ENCODE measurements around the gene PKMYT1.

The PKMYT1 gene

GRCh38 chr16:2968738-2969544 lies 11.3 kb downstream of the PKMYT1 start, which contains the start of gene PAQR4:
TSS of gene PAQR4 (plus strand) at chr16:2969348. CDS start at chr16:2969675, 327 bp downstream.
- peak; percentile 81 to 90 for DNase-seq (ENCODE audit: low spot score in 2 of 2)
- ATAC-seq (ENCODE audit: low read depth), result peak; percentile 80
- peaks cover 22% of the 10 kb centered on the region for H3K4me1 Mint-ChIP-seq
- H3K4me3 Mint-ChIP-seq, result peak within 1 kb of the TSS; percentile 73
- H3K36me3 Mint-ChIP-seq, result no peaks in the 10 kb centered on the region
- H3K9me3 Mint-ChIP-seq, result no peaks in the 10 kb centered on the region
- peaks cover 13% of the 10 kb centered on the region for H3K27me3 Mint-ChIP-seq
- peak within 1 kb of the TSS; percentile 35 for H3K27ac Mint-ChIP-seq

DNA sequence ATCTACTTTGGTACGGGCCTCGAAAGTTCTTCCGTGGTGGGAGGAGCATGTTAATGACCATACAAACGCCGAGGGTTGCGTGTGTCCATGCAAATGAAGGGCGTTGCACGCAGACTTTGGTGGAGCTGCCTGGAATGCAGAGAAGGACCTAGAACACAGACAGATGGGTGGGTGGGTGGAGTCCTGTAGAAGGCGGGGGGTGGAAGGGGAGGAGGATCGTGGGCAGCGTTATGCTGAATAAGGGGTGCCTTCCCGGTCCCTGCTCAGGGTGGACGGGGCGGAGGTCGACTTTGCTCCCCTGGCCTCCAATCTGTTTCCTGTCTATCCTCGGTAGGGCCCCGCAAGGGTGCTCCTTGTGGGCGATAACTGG lies 11.9 kb downstream of the PKMYT1 start:
- no peaks in the 10 kb centered on the region for H3K36me3 Mint-ChIP-seq
- ATAC-seq (ENCODE audit: low read depth) (no peak), DNase-seq (ENCODE audit: low spot score in 2 of 2) (no peak)
- H3K4me1 Mint-ChIP-seq, result peaks cover 25% of the 10 kb centered on the region
- H3K9me3 Mint-ChIP-seq, result no peaks in the 10 kb centered on the region
- H3K27ac Mint-ChIP-seq, result peak overlapping the region; percentile 35
- peaks cover 15% of the 10 kb centered on the region for H3K27me3 Mint-ChIP-seq
- H3K4me3 Mint-ChIP-seq, result peak overlapping the region; percentile 73

GRCh38 chr16:2967721-2968161 lies 12.5 kb downstream of the PKMYT1 start:
- Mint-ChIP-seq H3K36me3 (no peaks in the 10 kb centered on the region), H3K9me3 (no peaks in the 10 kb centered on the region), H3K27ac (peak overlapping the region; percentile 35), H3K4me3 (peak overlapping the region; percentile 73), H3K4me1 (peaks cover 29% of the 10 kb centered on the region), H3K27me3 (peaks cover 18% of the 10 kb centered on the region)
- ATAC-seq (ENCODE audit: low read depth) (no peak), DNase-seq (ENCODE audit: low spot score in 2 of 2) (no peak)

DNA sequence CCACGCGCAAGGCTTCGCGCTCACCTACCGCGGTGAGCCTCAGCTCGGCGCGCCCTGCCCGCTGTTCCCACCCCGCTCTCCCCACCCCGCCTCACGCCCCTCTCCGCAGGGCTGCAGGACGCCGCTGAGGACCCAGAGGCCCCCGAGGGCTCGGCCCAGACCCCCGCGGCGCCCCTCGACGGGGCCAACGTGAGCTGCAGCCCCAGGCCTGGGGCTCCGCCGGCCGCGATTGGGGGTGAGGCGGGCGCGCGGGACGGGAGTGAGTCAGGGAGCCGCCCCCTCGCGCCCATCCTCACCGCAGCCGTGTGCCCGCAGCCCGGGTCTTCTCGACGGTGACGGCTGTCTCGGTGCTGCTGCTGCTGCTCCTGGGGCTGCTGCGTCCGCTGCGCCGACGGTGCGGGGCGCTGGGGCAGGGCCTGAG lies 13.0 kb downstream of the PKMYT1 start:
- peaks cover 17% of the 10 kb centered on the region for H3K27me3 Mint-ChIP-seq
- DNase-seq (ENCODE audit: low spot score in 2 of 2) (no peak), ATAC-seq (ENCODE audit: low read depth) (no peak)
- peaks cover 29% of the 10 kb centered on the region for H3K4me1 Mint-ChIP-seq
- no peaks in the 10 kb centered on the region for H3K9me3 Mint-ChIP-seq
- no peaks in the 10 kb centered on the region for H3K36me3 Mint-ChIP-seq
- no peak overlapping the region for H3K4me3 Mint-ChIP-seq
- no peak overlapping the region for H3K27ac Mint-ChIP-seq

DNA sequence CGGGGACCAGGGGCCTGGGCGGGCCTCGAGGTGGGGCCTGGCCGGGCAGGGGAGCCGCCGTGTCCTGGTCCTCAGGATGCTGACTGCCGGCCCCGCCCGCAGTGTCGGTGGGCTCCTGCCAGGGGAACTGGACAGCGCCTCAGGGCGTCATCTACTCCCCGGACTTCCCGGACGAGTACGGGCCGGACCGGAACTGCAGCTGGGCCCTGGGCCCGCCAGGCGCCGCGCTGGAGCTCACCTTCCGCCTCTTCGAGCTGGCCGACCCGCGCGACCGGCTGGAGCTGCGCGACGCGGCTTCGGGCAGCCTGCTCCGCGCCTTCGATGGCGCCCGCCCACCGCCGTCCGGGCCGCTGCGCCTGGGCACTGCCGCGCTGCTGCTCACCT lies 13.4 kb downstream of the PKMYT1 start:
- ATAC-seq (ENCODE audit: low read depth) (no peak), DNase-seq (ENCODE audit: low spot score in 2 of 2) (no peak)
- H3K4me3 Mint-ChIP-seq, result no peak overlapping the region
- H3K4me1 Mint-ChIP-seq, result peaks cover 30% of the 10 kb centered on the region
- no peaks in the 10 kb centered on the region for H3K36me3 Mint-ChIP-seq
- no peaks in the 10 kb centered on the region for H3K9me3 Mint-ChIP-seq
- H3K27me3 Mint-ChIP-seq, result peaks cover 14% of the 10 kb centered on the region
- no peak overlapping the region for H3K27ac Mint-ChIP-seq

- Mint-ChIP-seq H3K9me3 (no peaks in the 10 kb centered on the region), H3K36me3 (no peaks in the 10 kb centered on the region), H3K27ac (no peak overlapping the region), H3K27me3 (peaks cover 16% of the 10 kb centered on the region), H3K4me1 (peaks cover 32% of the 10 kb centered on the region), H3K4me3 (no peak overlapping the region)
- no peak for ATAC-seq (ENCODE audit: low read depth)
- no peak for DNase-seq (ENCODE audit: low spot score in 2 of 2)
Observed at GRCh38 chr16:2966043-2966807, 14.0 kb downstream of the PKMYT1 start.

- Mint-ChIP-seq H3K4me3 (peak overlapping the region; percentile 81), H3K36me3 (no peaks in the 10 kb centered on the region), H3K4me1 (peaks cover 27% of the 10 kb centered on the region), H3K9me3 (no peaks in the 10 kb centered on the region), H3K27me3 (peaks cover 16% of the 10 kb centered on the region), H3K27ac (no peak overlapping the region)
- ATAC-seq (ENCODE audit: low read depth) (peak; percentile 11), DNase-seq (ENCODE audit: low spot score in 2 of 2) (peak in 1 of 2 donors; percentile 59)
Observed at GRCh38 chr16:2964475-2965336, 15.5 kb downstream of the PKMYT1 start.

GRCh38 chr16:2963723-2964474 lies 16.3 kb downstream of the PKMYT1 start, which contains the start of gene KREMEN2:
TSS of gene KREMEN2 (plus strand) at chr16:2964275. CDS start at chr16:2964521, 246 bp downstream.
- H3K4me1 Mint-ChIP-seq, result peaks cover 29% of the 10 kb centered on the region
- DNase-seq (ENCODE audit: low spot score in 2 of 2), result no peak
- H3K9me3 Mint-ChIP-seq, result no peaks in the 10 kb centered on the region
- peak within 1 kb of the TSS; percentile 81 for H3K4me3 Mint-ChIP-seq
- no peaks in the 10 kb centered on the region for H3K36me3 Mint-ChIP-seq
- peaks cover 19% of the 10 kb centered on the region for H3K27me3 Mint-ChIP-seq
- no peak for ATAC-seq (ENCODE audit: low read depth)
- H3K27ac Mint-ChIP-seq, result no peak within 1 kb of the TSS

DNA sequence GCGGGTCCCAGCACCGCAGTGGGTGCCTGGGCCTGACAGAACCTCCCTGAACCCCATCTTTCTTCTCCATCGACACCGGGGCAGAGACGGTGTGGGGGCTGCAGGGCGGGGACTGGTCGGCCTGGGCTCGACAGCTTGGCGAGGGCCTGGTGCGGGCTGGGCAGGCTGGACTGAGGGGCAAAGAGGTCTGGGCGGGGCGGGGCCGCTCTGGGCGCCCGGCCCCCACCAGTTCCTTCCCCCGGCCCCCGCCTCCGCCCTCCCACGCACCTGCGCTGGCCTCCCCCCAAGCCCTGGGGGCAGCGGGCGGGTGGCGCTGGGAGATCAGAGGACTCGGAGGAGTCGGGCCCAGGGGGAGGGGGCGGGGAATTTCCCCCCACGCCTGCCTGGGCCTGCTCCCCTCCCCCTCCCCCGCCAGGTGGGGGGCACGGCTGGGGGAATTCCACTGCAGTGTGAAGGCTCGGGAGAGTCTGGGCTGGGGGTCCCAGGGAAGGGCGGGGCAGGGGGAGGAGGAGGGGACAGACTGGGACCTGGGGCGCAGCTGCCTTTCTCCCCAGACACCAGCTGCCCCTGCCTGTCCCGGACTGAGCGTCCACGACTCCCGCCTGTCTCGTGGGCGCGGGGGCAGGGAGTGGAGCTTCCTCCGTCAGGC lies 17.0 kb downstream of the PKMYT1 start:
- Mint-ChIP-seq H3K27ac (no peak overlapping the region), H3K36me3 (no peaks in the 10 kb centered on the region), H3K4me1 (peaks cover 25% of the 10 kb centered on the region), H3K27me3 (peaks cover 18% of the 10 kb centered on the region), H3K4me3 (peak overlapping the region; percentile 81), H3K9me3 (no peaks in the 10 kb centered on the region)
- peak; percentile 16 for ATAC-seq (ENCODE audit: low read depth)
- DNase-seq (ENCODE audit: low spot score in 2 of 2), result no peak

GRCh38 chr16:2962334-2963073 lies 17.7 kb downstream of the PKMYT1 start:
- H3K4me1 Mint-ChIP-seq, result peaks cover 23% of the 10 kb centered on the region
- H3K27ac Mint-ChIP-seq, result no peak overlapping the region
- no peak for ATAC-seq (ENCODE audit: low read depth)
- H3K36me3 Mint-ChIP-seq, result no peaks in the 10 kb centered on the region
- no peaks in the 10 kb centered on the region for H3K9me3 Mint-ChIP-seq
- DNase-seq (ENCODE audit: low spot score in 2 of 2), result peak in 1 of 2 donors; percentile 43
- H3K4me3 Mint-ChIP-seq, result peak overlapping the region; percentile 8
- peaks cover 18% of the 10 kb centered on the region for H3K27me3 Mint-ChIP-seq

DNA sequence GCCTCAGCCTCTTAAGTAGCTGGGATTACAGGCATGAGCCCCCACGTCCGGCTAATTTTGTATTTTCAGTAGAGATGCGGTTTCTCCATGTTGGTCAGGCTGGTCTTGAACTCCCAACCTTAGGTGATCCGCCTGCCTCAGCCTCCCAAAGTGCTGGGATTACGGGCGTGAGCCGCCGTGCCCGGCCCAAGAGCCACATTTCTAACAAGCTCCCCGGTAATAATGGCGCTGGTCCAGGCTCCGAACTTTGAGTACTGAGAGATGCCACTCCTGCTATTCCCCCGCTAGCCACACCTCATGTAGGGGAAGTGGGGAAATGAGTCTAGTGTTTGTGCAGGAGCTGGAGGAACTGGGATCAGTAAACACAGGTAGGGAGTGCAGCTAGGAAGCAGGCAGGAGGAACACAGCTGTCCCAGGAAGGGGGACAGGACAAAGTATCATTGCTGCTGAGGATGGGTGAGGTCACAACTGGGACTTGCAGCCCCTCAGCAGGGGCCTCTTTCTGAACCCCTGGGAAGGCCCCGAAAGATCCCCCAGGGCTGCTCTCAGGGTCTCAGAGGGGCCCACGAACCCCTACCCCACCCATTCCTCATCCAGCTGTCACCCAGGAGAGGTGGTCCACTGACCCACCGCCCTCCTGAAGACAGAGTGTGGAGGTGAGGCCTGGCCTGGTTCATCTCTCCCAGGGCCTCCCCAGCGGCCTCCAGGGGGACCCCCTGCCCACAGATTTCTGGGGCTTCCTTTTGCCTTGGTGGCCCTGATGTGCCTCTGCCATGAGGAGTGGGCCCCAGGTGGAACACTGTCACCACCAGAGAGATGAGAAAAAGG lies 19.8 kb downstream of the PKMYT1 start:
- no peak overlapping the region for H3K27ac Mint-ChIP-seq
- H3K4me3 Mint-ChIP-seq, result no peak overlapping the region
- peaks cover 20% of the 10 kb centered on the region for H3K4me1 Mint-ChIP-seq

More for the DNA sequence above, 19.8 kb downstream of the PKMYT1 start:
- Mint-ChIP-seq H3K9me3 (no peaks in the 10 kb centered on the region), H3K27me3 (peaks cover 27% of the 10 kb centered on the region), H3K36me3 (no peaks in the 10 kb centered on the region)
- DNase-seq (ENCODE audit: low spot score in 2 of 2) (no peak), ATAC-seq (ENCODE audit: low read depth) (no peak)
